GM18502 (cell line): ENCODE data around the gene RAD50.

ENCODE experiments used
- ATAC-seq: cut with Tn5 transposase; IDR thresholded peaks from one replicate; pipeline ENCODE4 v1.9.1; 2021; ENCODE audit warnings: mild to moderate bottlenecking; ENCODE audit not compliant: unreplicated experiment, poor library complexity

The RAD50 gene

GRCh38 chr5:132658381-132659302 is 101.9 kb downstream of the RAD50 start:
- no peak for ATAC-seq

GRCh38 chr5:132659598-132660493 is 103.1 kb downstream of the RAD50 start:
- ATAC-seq: no peak

GRCh38 chr5:132661231-132662003 is 104.6 kb downstream of the RAD50 start:
- ATAC-seq: no peak

GRCh38 chr5:132662004-132662401 is 105.2 kb downstream of the RAD50 start:
- no peak for ATAC-seq

GRCh38 chr5:132662925-132663770 is 106.4 kb downstream of the RAD50 start:
- ATAC-seq: peak; percentile 74

- ATAC-seq: peak; percentile 55
These were observed 107.3 kb downstream of the RAD50 start for GRCh38 chr5:132663771-132664695.

GRCh38 chr5:132664696-132665209 is 108.0 kb downstream of the RAD50 start:
- ATAC-seq: no peak

GRCh38 chr5:132665574-132666080 is 108.8 kb downstream of the RAD50 start:
- no peak for ATAC-seq

- ATAC-seq: no peak
These were observed 109.7 kb downstream of the RAD50 start for GRCh38 chr5:132666310-132667123.

- ATAC-seq: no peak
These were observed 110.5 kb downstream of the RAD50 start for GRCh38 chr5:132667309-132667708.

GRCh38 chr5:132667761-132668705 is 111.3 kb downstream of the RAD50 start:
- ATAC-seq: no peak

GRCh38 chr5:132668706-132669454 is 112.1 kb downstream of the RAD50 start:
- no peak for ATAC-seq

GRCh38 chr5:132669455-132669820 is 112.7 kb downstream of the RAD50 start:
- no peak for ATAC-seq

GRCh38 chr5:132669966-132670882 is 113.4 kb downstream of the RAD50 start:
- no peak for ATAC-seq
